Erythroblast (primary cell): ENCODE results near the gene C2orf92.

ENCODE experiments used
- DNase-seq, 2 experiments: peaks; one replicate each; lab custom pipeline; 2025; lab: John Stamatoyannopoulos, UW
- GATA1 ChIP-seq: IDR thresholded peaks from 2 replicates; pipeline ENCODE4 v1.6.1; 2011; ENCODE audit warnings: low read depth, mild to moderate bottlenecking, control low read depth, low read length, moderate library complexity
- POLR2A ChIP-seq: IDR thresholded peaks from 2 replicates; pipeline ENCODE4 v1.6.1; 2011; ENCODE audit warnings: mild to moderate bottlenecking, low read length

The C2orf92 gene

GRCh38 chr2:97728091-97728731, 58.7 kb downstream of the C2orf92 start:
- DNase-seq, result no peak
- TF ChIP-seq POLR2A (no peak), GATA1 (no peak)

GRCh38 chr2:97730245-97730644, 60.7 kb downstream of the C2orf92 start:
- DNase-seq, result no peak
- TF ChIP-seq GATA1 (no peak), POLR2A (no peak)

- DNase-seq, result no peak
- no peak for TF ChIP-seq POLR2A
- no peak for TF ChIP-seq GATA1
Measured at GRCh38 chr2:97731274-97732020, 61.9 kb downstream of the C2orf92 start.

GRCh38 chr2:97732436-97733340, 63.2 kb downstream of the C2orf92 start:
- no peak for TF ChIP-seq GATA1
- TF ChIP-seq POLR2A, result no peak
- DNase-seq, result no peak

- TF ChIP-seq POLR2A, result no peak
- no peak for DNase-seq
Measured at GRCh38 chr2:97733341-97734035, 64.0 kb downstream of the C2orf92 start.

GRCh38 chr2:97734061-97735051, 64.8 kb downstream of the C2orf92 start:
- no peak for TF ChIP-seq GATA1
- TF ChIP-seq POLR2A, result no peak
- no peak for DNase-seq

GRCh38 chr2:97735161-97735561, 65.6 kb downstream of the C2orf92 start:
- TF ChIP-seq GATA1, result no peak
- DNase-seq, result no peak

GRCh38 chr2:97736185-97736584, 66.7 kb downstream of the C2orf92 start:
- TF ChIP-seq POLR2A (no peak), GATA1 (no peak)
- DNase-seq, result no peak

GRCh38 chr2:97736608-97737330, 67.3 kb downstream of the C2orf92 start:
- DNase-seq, result no peak
- no peak for TF ChIP-seq POLR2A
- TF ChIP-seq GATA1, result no peak

- DNase-seq, result no peak
- TF ChIP-seq POLR2A (no peak), GATA1 (no peak)
Measured at GRCh38 chr2:97737421-97738178, 68.1 kb downstream of the C2orf92 start.
